ENCODE measurements around the gene HSF4.

The HSF4 gene

DNA sequence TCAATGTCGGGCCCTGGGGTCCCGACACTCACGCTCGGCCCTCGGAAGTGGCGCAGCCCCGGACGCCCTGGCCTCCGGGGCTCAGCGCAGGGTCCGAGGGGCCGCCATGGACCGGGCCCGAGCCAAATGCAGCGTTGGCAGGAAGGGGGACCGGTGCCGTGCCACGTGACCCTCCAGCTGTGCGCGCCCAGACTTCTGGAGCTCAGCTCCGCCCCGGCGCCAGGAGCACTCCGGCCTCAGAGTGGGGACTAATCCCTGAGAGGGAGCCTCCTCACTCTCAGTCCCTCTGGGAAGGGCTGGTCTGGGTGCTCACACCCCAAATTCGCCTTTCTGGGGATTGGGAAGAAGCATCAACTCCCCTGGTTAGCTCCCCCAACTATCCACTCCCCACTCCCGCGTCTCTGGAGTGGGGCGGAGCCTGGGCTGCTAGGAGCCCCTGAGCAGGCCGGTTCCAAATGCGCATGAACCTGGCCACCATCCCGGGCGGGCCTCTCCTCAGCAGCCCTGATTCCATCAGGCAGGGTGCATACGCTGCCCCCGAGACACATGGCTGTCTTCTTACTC is 13.6 kb upstream of the HSF4 start, which contains the start of gene B3GNT9:
B3GNT9 (minus strand) TSS at position 166 of the 564 bp plus-strand sequence. CDS start 513 bp downstream, outside the sequence.
- no peak for DNase-seq

- DNase-seq: no peak
These were observed 13.0 kb upstream of the HSF4 start for GRCh38 chr16:67151431-67152097.

DNA sequence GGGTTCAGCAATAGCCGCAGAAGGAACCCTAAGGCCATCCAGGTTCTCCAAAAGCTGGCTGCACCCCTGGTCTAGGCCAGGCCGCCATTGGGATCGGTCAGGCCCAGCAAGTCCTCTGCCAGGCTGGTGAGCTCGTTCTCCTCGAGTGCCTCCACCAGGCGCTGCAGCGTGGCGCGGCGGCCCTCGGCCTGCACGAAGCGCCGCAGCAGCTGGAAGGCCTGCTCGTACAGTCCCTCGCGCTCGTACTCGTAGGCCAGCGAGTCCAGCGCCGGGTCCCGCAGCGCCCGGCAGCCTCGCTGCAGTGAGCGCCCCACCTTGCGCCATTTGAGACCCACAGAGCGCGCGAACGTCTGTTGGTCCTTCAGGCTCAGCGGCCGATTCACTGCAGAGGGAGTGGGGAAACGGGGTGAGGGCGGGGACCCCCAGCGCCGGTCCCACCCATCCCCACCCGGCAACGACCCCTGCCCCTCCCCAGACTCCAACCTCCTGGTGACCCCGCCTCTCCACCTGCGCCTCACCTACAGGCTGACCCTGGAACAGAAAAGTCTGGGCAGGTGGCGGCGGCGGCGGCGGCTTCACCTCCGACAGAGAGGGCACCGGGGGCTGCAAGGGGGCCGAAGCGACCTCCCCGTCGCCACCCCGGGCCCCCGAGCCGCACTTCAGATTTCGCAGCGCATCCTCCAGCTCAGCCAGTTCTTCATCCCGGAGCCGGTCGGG is 9.8 kb upstream of the HSF4 start:
- no peak for DNase-seq

- DNase-seq: peak; percentile 36
These were observed 9.0 kb upstream of the HSF4 start for GRCh38 chr16:67155295-67156142.

GRCh38 chr16:67156143-67156844 is 8.3 kb upstream of the HSF4 start:
- DNase-seq: no peak

GRCh38 chr16:67157106-67157748 is 7.3 kb upstream of the HSF4 start:
- DNase-seq: no peak

DNA sequence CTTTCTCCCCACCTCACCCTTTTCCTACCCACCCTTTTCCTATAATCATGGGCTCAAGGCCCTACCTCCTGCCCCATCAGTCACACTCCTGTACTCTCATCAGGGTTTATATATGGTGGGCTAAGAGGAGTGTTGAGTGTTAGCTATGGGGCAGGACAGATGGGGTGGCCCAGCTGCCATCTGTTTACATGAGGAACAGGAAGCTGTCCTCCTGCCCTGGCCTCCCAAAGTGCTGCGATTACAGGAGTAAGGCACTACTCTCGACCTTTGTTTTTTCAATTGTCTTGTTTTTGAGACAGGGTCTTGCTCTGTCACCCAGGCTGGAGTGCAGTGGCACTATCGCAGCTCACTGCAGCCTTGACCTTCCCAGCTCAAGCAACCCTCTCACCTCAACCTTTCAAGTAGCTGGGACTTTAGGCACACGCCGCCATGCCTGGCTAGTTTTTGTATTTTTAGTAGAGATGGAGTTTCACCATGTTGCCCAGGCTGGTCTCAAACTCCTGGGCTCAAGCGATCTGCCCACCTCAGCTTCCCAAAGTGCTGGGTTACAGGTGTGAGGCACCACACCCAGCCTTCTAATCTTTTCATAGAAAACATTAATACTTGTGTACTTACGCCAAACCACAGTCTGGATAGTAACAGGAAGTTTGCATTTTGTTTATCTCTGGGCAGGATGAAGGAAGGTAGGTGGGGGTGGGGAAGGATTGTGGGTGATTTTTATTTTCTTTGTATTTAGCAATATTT is 6.5 kb upstream of the HSF4 start:
- no peak for DNase-seq

DNA sequence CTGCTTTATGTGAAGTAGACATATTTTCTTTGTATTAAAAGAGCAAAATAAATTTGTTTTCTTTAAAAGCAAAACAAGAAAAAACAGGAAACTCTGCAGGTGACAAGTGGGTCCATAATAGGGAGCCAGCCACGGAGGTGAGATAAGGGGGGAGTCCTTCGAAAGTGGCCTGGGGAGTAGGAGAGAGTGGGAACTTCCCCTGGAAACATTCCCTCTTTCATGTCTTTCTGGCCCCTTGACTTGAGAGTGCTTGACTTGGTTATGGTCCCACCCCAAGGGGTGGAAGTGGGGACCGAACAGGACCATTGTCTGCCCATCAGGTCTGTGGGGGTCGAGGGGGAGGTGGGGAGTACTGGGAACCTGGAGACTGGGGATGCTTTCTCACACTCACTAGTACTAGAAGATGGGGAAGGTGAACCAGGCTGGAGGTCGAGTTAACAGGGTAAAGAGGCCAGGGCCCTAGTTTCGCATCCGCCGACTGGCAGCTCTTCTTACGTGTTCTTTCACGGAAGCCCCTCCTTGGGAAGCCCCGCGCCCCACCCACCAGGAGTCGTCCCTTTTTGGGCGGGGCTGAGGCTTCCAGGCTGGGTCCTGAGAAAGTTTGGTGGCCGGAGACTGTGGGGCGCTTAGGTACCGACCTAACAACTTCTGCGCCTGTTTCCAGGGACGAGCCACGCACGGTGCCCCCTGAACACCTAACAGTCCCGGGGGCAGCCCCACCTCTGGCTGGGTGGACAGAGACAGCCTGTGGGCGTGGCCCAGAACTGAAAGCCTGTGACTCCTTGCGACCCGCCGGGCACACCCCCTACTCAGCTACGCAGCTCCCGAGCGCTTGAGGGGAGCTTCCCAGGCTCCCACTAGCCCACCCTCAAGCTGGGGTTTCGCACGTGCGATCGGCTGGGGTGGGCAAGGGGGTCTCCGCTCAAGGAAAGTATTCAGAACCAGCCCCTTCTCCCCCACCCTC is 5.6 kb upstream of the HSF4 start:
- DNase-seq: no peak

DNA sequence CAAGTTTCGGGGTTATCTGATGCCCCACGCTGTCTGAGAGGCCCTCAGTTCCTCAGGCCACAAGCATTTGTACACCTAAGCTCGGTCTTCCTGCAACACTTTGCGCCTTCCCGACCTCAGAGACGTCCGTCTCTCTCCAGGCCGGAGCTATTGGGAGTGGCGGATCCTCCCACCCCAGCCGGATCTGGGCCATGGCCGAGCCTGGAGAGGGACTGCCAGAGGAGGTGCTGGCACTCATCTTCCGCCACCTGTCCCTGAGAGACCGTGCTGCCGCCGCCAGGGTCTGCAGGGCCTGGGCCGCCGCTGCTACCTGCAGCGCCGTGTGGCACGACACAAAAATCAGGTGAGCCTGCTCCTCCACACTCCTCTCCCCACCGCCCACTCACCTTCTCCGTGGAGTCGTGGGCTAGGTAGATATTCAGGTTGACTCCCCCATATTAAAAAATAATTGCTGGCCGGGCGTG is 2.9 kb upstream of the HSF4 start:
- no peak for DNase-seq

DNA sequence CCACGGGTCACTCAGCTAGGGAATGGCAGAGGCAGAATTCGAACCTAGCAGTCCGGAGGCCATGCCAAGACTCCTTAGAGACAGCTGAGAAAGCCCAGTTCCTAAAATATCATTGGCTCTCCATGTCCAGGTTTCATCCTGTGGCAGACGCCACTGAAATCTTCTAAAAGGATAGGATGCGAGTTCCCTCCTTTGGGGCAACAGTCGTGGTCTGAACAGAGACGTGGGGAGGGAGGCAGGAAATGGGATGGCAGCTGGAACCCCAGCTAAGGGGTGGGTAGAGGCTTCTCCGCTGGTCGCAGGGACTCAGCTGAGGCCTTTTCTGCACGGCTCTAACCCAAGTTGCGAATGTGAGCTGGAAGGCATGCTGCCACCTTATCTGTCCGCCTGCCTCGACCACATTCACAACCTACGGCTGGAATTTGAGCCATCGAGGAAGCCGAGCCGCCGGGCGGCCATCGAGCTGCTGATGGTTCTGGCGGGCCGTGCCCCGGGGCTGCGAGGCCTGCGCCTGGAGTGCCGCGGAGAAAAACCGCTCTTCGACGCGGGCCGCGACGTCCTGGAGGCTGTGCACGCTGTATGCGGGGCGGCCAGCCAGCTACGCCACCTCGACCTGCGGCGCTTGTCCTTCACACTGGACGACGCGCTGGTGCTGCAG is 1.9 kb upstream of the HSF4 start:
- no peak for DNase-seq

- DNase-seq: peak; percentile 41
These were observed 1.2 kb upstream of the HSF4 start for GRCh38 chr16:67163164-67163998.

DNA sequence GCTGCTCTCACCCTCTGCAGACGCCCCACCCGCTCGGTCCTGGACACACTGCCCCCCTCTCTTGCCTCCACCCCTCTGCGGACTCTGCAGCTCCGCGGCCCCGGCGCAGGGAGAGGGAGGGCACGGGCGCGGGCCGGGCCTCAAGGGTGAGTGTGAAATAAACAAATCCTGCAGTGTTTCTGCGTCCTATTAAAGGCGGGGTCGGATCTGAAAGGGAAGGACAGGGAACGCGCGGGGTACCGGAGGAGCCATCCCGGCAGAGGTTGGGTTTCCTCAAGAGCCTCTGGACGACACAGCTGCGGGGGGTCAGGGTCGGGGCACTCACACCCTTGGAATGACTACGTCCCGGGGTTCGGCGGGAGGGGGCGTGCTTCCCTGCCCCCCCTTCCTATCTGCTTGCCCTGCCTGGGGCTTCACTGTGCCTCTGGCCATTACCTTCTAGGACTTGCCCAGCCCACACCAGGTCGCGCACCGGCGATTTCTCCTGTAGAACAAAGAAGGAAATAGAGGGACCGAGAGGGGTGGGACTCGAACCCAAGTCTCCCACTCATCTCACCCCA is 466 bp upstream of the HSF4 start:
- DNase-seq: no peak

DNA sequence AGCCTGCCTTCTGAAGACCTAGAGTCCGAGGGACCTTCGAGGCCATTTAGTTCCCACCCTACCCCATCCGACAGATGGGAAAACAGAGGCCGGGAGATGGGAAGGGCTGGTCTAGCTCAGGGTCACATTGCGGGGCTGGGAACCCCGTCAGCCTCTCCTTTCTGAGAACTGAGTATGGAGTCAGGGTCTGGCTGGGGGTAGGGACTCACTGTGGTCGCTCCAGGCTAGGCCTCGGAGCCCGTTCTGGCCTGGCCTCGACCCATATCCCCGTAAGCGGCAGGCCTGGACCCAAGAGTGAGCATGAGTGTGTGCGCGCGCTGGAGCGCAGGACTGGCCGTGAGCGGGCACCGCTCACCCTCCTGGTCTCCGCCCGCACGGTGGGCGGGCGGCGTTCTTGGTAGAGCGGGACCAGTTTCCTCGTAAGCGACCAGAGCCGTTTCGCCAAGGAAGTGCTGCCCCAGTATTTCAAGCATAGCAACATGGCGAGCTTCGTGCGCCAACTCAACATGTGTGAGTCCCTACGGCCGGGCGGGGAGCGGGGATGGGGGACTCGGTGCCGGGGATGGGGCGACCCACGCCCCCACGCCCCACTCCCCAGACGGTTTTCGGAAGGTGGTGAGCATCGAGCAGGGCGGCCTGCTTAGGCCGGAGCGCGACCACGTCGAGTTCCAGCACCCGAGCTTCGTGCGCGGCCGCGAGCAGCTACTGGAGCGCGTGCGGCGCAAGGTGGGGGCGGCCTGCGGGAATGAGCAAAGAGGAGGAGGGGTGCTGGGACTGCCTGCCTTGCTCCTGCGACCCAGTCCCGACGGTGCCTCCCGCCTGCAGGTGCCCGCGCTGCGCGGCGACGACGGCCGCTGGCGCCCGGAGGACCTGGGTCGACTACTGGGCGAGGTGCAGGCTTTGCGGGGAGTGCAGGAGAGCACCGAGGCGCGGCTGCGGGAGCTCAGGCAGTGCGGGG is 855 bp downstream of the HSF4 start:
- no peak for DNase-seq

DNA sequence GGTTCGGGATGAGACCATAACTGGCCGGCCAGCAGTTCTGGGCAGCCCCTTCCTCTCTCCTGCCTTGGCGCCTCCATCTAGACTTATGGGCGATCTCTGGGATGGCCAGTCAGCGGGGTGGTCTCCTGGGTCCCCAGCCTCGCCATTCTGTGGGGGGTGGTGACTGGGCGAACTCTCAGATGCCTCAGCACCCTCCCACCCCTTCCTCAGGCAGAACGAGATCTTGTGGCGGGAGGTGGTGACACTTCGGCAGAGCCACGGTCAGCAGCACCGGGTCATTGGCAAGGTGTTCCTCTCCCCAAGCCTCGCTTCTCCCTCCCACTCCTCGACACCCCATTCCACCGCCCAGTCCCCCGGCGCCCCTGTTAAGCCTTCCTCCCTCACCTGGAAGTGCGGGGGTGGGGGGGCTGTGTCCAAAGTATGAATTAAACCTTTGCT is 1.6 kb downstream of the HSF4 start:
- no peak for DNase-seq

- DNase-seq: no peak
These were observed 2.1 kb downstream of the HSF4 start for GRCh38 chr16:67166598-67167168.

DNA sequence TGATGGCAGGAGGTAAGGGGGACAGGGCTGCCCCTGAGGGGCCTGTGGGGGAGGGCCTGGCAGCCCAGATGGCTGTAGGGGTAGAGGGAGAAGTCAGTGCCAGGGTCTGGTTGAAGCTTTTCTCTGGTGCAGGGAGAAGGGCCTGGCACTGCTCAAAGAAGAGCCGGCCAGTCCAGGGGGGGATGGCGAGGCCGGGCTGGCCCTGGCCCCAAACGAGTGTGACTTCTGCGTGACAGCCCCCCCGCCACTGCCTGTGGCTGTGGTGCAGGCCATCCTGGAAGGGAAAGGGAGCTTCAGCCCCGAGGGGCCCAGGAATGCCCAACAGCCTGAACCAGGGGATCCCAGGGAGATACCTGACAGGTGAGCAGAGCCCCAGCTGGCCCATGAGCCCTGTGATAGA is 3.0 kb downstream of the HSF4 start:
- DNase-seq: no peak
